ENCODE results near the gene HCST.
A peak's percentile ranks its signal among the peaks of the same experiment; 100 is the strongest.

HCST gene

DNA sequence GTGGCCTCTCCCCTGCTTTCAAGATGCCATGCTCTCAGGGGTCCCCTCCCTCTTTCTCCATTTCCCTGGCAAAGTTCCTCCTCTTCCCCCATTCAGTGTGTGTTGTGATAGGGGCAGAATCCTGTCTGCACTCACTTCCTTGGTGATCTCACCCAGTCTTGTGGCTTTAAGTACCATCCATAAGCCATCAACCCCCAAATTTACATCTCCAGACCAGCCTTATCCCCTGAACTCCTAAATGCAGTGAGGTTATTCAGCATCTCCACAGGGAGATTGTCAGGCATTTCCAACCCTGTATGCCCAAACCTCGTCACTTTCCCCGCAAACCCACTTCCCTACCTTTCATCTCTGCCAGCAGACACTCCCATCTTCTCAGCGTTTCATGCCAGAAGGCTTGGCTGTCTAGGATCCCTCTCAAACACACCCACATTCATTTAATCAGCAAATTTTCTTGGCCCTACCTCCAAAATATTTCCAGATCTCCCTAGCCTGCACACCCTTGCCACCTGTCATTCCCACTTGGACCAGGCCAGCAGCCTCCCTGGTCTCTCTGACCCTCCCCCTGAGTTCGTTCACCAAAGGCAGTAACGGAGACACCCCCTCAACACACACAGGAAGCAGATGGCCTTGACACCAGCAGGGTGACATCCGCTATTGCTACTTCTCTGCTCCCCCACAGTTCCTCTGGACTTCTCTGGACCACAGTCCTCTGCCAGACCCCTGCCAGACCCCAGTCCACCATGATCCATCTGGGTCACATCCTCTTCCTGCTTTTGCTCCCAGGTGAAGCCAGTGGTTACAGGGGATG lies at the start of gene HCST:
Gene HCST, plus strand, starts transcription at position 676 of the 808 bp plus-strand sequence. Its CDS starts 65 bp downstream, at position 741.
- DNase-seq (ENCODE audit: low read depth), result peak; percentile 44
- peak within 1 kb of the TSS; percentile 9 for H3K4me3 ChIP-seq (ENCODE audit: control insufficient read depth, low read depth, low read length)
- TF ChIP-seq, protein P1, sequence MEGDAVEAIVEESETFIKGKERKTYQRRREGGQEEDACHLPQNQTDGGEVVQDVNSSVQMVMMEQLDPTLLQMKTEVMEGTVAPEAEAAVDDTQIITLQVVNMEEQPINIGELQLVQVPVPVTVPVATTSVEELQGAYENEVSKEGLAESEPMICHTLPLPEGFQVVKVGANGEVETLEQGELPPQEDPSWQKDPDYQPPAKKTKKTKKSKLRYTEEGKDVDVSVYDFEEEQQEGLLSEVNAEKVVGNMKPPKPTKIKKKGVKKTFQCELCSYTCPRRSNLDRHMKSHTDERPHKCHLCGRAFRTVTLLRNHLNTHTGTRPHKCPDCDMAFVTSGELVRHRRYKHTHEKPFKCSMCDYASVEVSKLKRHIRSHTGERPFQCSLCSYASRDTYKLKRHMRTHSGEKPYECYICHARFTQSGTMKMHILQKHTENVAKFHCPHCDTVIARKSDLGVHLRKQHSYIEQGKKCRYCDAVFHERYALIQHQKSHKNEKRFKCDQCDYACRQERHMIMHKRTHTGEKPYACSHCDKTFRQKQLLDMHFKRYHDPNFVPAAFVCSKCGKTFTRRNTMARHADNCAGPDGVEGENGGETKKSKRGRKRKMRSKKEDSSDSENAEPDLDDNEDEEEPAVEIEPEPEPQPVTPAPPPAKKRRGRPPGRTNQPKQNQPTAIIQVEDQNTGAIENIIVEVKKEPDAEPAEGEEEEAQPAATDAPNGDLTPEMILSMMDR (conservative IDR thresholded peaks at IDR 0.05; ENCODE audit: control insufficient read depth, insufficient read depth, low read depth, low read length), result no peak

- DNase-seq (ENCODE audit: low read depth), result no peak
- H3K4me3 ChIP-seq (ENCODE audit: control insufficient read depth, low read depth, low read length), result no peak overlapping the region
- TF ChIP-seq, protein P1 (conservative IDR thresholded peaks at IDR 0.05; ENCODE audit: control insufficient read depth, insufficient read depth, low read depth, low read length), result no peak
These were observed 49.1 kb upstream of the HCST start for GRCh38 chr19:35853038-35853756.

GRCh38 chr19:35856546-35857149 lies 45.7 kb upstream of the HCST start, which contains the start of gene KIRREL2:
TSS of gene KIRREL2 (plus strand) at chr19:35856911. CDS start at chr19:35857120, 209 bp downstream.
- TF ChIP-seq, protein P1 (conservative IDR thresholded peaks at IDR 0.05; ENCODE audit: control insufficient read depth, insufficient read depth, low read depth, low read length), result no peak
- no peak for DNase-seq (ENCODE audit: low read depth)
- H3K4me3 ChIP-seq (ENCODE audit: control insufficient read depth, low read depth, low read length), result peak within 1 kb of the TSS; percentile 24

- no peak for DNase-seq (ENCODE audit: low read depth)
- TF ChIP-seq, protein P1 (conservative IDR thresholded peaks at IDR 0.05; ENCODE audit: control insufficient read depth, insufficient read depth, low read depth, low read length), result no peak
- H3K4me3 ChIP-seq (ENCODE audit: control insufficient read depth, low read depth, low read length), result no peak overlapping the region
These were observed 44.0 kb upstream of the HCST start for GRCh38 chr19:35858311-35858710.

DNA sequence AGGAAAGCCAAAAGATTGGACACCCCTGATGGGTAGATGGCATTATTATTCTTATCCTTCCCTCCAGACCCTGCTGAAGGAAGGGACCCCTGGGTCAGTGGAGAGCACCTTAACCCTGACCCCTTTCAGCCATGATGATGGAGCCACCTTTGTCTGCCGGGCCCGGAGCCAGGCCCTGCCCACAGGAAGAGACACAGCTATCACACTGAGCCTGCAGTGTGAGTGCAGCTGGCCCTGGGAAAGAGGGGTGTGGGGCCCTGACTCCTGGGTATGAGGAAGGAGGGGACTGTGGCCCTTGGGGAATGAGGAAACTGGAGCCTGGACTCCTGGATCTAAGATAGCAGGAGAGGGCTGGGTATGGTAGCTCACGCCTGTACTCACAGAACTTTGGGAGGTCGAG lies 42.9 kb upstream of the HCST start:
- no peak overlapping the region for H3K4me3 ChIP-seq (ENCODE audit: control insufficient read depth, low read depth, low read length)
- no peak for DNase-seq (ENCODE audit: low read depth)
- TF ChIP-seq, protein P1 (conservative IDR thresholded peaks at IDR 0.05; ENCODE audit: control insufficient read depth, insufficient read depth, low read depth, low read length), result no peak

DNA sequence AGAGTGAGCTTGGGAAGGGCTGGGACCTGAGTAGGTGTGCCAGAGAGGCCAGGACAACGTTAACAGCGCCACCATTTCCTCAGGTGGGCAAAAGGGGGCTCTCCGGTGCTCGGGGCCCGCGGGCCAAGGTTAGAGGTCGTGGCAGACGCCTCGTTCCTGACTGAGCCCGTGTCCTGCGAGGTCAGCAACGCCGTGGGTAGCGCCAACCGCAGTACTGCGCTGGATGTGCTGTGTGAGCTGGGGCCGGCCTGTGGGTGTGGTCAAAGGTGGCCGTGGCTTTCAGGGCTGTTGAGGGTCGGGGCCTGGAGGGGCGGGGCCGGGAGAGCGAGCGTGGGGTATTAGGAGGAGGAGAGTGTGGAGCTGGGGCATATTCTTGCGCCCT lies 41.9 kb upstream of the HCST start:
- TF ChIP-seq, protein P1 (conservative IDR thresholded peaks at IDR 0.05; ENCODE audit: control insufficient read depth, insufficient read depth, low read depth, low read length), result no peak
- H3K4me3 ChIP-seq (ENCODE audit: control insufficient read depth, low read depth, low read length), result no peak overlapping the region
- DNase-seq (ENCODE audit: low read depth), result no peak

All from fibroblast of mammary gland (primary cell).